IPS-18a (cell line): Measurements from ENCODE around the gene STXBP5L.
"Not testable (repeated sequence)": the region's sequence is repeated elsewhere in the genome, so short reads cannot be mapped to it uniquely, and the experiment has no call there.

Experiments used
- H3K27ac ChIP-seq: one replicate; pipeline ENCODE4 v1.5.1; 2013; ENCODE audit warnings: low read length
- H3K27me3 ChIP-seq: one replicate; pipeline ENCODE4 v1.6.1; 2013; ENCODE audit warnings: mild to moderate bottlenecking, low read length; ENCODE audit not compliant: control insufficient read depth, insufficient read depth
- H3K36me3 ChIP-seq: one replicate; pipeline ENCODE4 v1.6.1; 2013; ENCODE audit warnings: low read depth, low read length; ENCODE audit not compliant: control insufficient read depth
- H3K4me1 ChIP-seq: one replicate; pipeline ENCODE4 v1.6.1; 2013; ENCODE audit warnings: low read depth, low read length; ENCODE audit not compliant: control insufficient read depth
- H3K4me3 ChIP-seq: one replicate; pipeline ENCODE4 v1.5.1; 2013; ENCODE audit warnings: low read length
- H3K9ac ChIP-seq: one replicate; pipeline ENCODE4 v1.6.1; 2013; ENCODE audit warnings: mild to moderate bottlenecking, low read length, moderate library complexity
- H3K9me3 ChIP-seq: one replicate; pipeline ENCODE4 v1.6.1; 2013; ENCODE audit warnings: low read depth, low read length; ENCODE audit not compliant: control insufficient read depth

STXBP5L gene

DNA sequence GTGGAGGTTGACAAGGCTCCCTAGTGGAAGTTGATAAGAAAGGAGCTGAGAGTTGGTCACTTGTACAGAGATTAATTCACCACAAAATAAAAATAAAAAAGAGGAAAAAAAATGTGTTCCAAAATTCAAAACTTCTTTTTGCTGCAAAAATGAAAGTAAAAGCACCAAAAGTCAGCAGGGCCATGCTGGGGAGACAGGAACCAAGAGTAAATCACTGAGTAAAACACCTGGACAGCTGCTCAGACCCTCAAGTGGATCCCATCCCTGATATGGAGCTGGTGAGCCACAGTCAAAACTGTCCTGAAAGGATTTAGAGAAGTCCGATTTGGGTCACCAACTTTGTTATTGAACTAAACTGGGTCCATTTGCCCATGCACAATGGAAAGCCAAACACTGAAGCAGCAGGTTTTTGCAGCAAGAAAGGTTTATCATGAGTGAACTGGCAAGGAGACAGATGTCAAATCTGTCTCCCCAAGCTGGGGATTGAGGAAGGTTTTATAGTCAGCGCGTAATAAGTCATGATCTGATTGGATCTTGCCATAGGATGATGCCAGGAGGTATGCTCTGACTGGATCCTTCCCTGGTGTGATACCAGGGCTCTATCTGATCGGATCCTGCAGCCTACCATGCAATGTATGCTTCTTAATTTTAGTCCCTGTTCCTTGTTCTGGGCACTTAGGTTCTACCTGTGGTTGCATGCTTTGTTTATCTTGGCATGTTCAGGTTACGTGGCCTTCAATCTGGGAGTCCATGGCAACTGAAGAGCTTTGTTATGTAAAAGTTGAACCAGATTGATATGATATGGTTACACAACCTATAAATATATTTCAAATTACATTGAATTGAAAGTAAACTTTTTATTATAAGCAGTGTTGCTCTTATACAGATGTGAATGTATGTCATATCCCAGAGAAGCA is 324.6 kb downstream of the STXBP5L start:
- no peaks in the 10 kb centered on the region for H3K4me1 ChIP-seq
- no peak overlapping the region for H3K9ac ChIP-seq
- H3K27ac ChIP-seq: no peak overlapping the region
- no peaks in the 10 kb centered on the region for H3K36me3 ChIP-seq
- no peaks in the 10 kb centered on the region for H3K9me3 ChIP-seq
- no peaks in the 10 kb centered on the region for H3K27me3 ChIP-seq
- H3K4me3 ChIP-seq: no peak overlapping the region

DNA sequence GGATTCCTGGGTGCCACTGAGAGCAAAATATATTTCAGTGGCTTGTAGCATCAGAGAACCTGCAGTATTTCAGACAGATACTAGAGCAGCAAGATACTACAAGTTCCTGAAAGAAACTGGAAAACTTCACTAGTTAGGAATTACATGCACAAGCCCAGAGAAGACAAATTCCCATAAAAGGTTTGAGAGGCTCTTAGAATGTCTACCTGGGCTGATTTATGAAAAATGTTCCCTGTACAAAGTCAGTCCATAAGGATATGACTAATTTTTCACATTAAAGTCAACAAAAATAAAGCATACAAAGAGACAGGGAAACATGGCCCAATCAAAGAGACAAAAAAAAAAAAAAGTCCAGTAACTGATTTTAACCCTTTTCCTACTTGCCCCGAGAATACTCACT is 335.2 kb downstream of the STXBP5L start:
- no peak overlapping the region for H3K27ac ChIP-seq
- no peaks in the 10 kb centered on the region for H3K9me3 ChIP-seq
- no peaks in the 10 kb centered on the region for H3K4me1 ChIP-seq
- no peak overlapping the region for H3K9ac ChIP-seq
- H3K27me3 ChIP-seq: no peaks in the 10 kb centered on the region
- no peak overlapping the region for H3K4me3 ChIP-seq
- H3K36me3 ChIP-seq: no peaks in the 10 kb centered on the region

DNA sequence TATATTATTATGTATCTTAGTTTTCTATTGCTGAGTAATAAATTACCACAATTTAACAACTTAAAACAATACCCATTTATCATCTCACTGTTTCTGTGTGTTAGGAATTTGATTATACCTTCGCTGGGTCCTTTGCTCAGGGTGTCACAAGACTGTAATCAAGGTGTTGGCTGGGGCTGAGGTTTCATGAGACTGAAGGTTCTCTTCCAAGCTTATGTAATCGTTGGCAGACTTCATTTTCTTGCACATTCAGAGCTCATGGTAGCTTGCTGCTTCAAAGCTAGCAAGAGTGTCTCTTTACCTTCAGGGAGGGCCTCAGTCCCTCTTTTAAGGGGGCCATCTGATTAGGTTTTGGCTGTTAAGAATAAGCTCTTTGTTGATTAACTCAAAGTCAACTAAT is 344.7 kb downstream of the STXBP5L start:
- Histone ChIP-seq H3K4me3 (no peak overlapping the region), H3K27ac (no peak overlapping the region), H3K27me3 (no peaks in the 10 kb centered on the region), H3K36me3 (no peaks in the 10 kb centered on the region), H3K9ac (no peak overlapping the region), H3K4me1 (no peaks in the 10 kb centered on the region), H3K9me3 (no peaks in the 10 kb centered on the region)

DNA sequence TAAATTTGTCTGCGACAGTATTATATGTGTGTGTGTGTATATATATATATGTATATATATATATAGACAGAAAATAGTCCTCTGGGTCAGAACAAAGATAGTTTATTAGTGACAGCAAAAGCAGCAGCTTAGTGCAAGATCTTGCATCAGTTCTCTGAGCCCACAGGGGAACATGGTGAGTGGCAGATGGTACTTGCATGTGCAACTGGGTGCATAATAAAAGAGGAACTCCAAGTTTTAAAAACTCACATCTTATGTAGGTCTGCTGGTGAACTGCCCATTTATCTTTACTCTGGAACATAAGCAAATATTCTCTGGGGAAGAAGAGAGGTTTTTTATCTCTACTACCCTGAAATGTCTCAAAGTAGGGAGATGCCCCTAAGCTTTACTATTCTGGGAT is 361.4 kb downstream of the STXBP5L start:
- H3K4me3 ChIP-seq: no peak overlapping the region

DNA sequence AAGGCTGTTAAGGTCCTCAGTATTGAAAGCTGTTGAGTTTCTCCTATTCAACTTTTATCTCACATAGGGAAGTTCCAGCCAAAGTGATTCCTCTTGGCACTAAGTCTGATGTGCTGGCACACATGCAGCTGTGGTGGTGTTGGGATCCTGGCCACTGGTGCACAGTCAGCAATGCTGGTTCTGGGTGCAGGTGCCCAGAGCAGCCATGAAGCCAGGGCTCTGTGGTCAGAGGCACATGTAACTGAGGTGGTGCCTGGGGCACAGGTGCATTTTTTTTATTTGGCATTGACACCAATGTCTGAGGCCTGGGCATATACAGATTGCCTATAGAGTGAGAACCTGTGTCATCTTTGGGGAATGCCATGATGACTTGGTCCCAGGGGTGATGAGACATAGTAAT is 366.4 kb downstream of the STXBP5L start:
- Histone ChIP-seq H3K4me1 (no peaks in the 10 kb centered on the region), H3K27me3 (no peaks in the 10 kb centered on the region), H3K9me3 (no peaks in the 10 kb centered on the region), H3K9ac (no peak overlapping the region), H3K4me3 (no peak overlapping the region), H3K27ac (no peak overlapping the region), H3K36me3 (no peaks in the 10 kb centered on the region)

More for the DNA sequence above, 361.4 kb downstream of the STXBP5L start:
- Histone ChIP-seq H3K9me3 (no peaks in the 10 kb centered on the region), H3K27me3 (no peaks in the 10 kb centered on the region), H3K9ac (no peak overlapping the region), H3K27ac (no peak overlapping the region), H3K36me3 (no peaks in the 10 kb centered on the region), H3K4me1 (no peaks in the 10 kb centered on the region)

DNA sequence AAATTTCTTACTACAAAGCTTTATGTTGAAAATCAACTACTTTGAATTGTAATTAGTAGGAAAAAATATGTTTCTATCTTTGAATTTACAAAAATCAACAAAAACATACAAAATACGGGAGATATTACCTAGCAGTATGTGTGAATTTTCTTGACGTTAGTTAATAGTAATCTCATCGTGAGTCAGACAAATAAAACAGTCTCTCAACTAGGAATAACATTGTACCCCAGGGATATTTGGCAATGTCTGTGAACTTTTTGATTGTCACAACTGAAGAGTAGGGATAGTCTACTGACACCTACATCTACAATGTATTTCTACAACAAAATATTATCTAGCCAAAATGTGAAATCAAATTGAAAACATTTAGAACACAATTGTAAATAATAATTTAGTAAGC is 387.4 kb downstream of the STXBP5L start:
- Histone ChIP-seq H3K36me3 (no peaks in the 10 kb centered on the region), H3K9me3 (no peaks in the 10 kb centered on the region), H3K4me3 (no peak overlapping the region), H3K4me1 (no peaks in the 10 kb centered on the region), H3K27ac (no peak overlapping the region), H3K27me3 (no peaks in the 10 kb centered on the region), H3K9ac (no peak overlapping the region)

DNA sequence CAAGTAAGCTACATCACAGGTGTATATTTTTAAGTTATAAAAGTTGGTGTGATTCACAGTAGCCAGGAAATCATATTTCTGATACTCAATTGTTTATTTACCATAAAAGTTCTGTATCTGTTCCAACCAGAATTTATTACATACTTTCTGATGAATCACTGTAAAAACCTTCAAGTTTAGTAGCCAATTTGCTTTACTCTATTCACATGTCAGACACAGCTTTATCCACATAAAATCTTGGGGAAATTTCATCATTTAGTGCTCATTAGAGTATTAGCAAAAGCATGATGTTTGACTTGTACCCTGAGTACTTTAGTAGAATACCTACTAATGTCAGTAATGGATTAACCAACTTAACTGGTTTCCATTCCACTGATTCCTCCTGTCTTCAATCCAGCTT is 388.0 kb downstream of the STXBP5L start:
- Histone ChIP-seq H3K27ac (no peak overlapping the region), H3K9ac (no peak overlapping the region), H3K4me3 (no peak overlapping the region), H3K36me3 (no peaks in the 10 kb centered on the region), H3K9me3 (no peaks in the 10 kb centered on the region), H3K27me3 (no peaks in the 10 kb centered on the region), H3K4me1 (no peaks in the 10 kb centered on the region)

DNA sequence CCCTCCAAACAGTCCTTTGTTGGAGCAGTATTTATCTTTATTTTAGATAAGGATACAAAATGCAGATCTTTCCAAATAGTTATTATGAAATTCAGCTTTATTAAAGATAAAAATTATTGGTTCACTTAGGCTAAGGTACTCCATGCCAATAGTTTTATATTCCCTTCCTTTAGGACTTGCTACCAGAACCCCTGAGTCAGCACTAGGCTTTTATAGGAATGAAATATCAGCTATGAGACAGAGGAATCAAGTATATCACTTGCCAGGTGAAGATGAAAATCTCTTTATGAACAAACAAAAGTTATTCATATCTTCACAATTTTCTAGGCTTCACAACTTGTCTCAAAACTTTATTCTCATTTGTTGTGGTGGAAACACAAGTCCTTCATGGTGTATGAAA is 416.3 kb downstream of the STXBP5L start:
- no peak overlapping the region for H3K9ac ChIP-seq
- H3K4me1 ChIP-seq: no peaks in the 10 kb centered on the region
- no peaks in the 10 kb centered on the region for H3K27me3 ChIP-seq
- H3K9me3 ChIP-seq: no peaks in the 10 kb centered on the region
- H3K4me3 ChIP-seq: no peak overlapping the region
- no peak overlapping the region for H3K27ac ChIP-seq
- H3K36me3 ChIP-seq: no peaks in the 10 kb centered on the region

DNA sequence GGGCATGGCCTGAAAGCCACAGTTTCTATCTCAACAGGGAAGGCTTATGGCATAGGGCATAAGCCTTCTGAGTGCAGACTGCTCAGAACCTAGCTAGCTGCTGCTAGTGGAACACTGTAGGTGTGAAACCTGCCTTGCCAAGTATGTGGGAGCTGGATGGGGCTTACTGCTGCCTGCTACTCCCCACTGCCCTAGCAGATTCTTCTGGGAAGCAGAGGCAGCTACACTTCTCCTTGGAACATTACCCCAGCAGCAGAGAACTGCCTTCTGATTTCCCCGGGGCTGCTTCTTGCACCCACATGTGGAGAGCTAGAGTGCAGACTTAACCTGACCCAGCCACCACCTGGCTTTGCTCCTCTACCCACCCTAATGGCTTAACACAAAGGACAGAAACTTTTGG is 422.1 kb downstream of the STXBP5L start:
- no peaks in the 10 kb centered on the region for H3K36me3 ChIP-seq
- no peaks in the 10 kb centered on the region for H3K4me1 ChIP-seq
- no peaks in the 10 kb centered on the region for H3K9me3 ChIP-seq
- no peak overlapping the region for H3K9ac ChIP-seq
- no peak overlapping the region for H3K4me3 ChIP-seq
- no peaks in the 10 kb centered on the region for H3K27me3 ChIP-seq
- no peak overlapping the region for H3K27ac ChIP-seq

DNA sequence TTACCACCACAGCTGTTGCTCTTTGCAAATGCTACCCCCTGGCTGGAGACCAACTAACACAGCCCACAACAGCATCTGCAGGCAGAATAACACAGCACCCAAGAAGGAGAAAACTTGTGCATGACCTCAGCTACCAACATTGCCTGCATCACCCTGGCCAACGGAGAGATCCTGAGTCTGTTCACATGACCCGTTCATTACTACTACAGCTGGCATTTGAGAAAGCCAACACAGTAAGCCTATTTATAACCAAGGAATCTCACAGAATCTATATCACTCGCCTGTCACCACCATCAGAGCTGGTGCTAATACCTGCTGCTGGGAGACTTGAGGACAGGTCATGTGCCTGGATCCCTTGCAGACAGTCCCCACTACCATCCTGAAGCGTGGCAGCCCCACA is 422.6 kb downstream of the STXBP5L start:
- H3K9me3 ChIP-seq: no peaks in the 10 kb centered on the region
- no peak overlapping the region for H3K9ac ChIP-seq
- H3K4me3 ChIP-seq: no peak overlapping the region
- H3K4me1 ChIP-seq: no peaks in the 10 kb centered on the region
- H3K36me3 ChIP-seq: no peaks in the 10 kb centered on the region
- no peaks in the 10 kb centered on the region for H3K27me3 ChIP-seq
- H3K27ac ChIP-seq: no peak overlapping the region

DNA sequence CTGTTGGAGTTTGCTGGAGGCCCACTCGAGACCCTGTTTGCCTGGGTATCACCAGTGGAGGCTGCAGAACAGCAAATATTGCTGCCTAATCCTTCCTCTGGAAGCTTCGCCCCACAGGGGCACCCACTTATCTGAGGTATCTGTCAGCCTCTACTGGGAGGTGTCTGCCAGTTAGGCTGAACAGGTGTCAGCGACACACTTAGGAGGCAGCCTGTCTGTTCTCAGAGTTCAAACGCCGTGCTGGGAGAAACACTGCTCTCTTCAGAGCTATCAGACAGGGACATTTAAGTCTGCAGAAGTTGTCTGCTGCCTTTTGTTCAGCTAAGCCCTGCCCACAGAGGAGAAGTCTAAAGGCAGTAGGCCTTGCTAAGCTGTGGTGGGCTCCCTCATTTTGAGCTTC is 448.0 kb downstream of the STXBP5L start:
- H3K27ac ChIP-seq, H3K9ac ChIP-seq, H3K9me3 ChIP-seq, H3K27me3 ChIP-seq, H3K4me3 ChIP-seq, H3K4me1 ChIP-seq, H3K36me3 ChIP-seq: not testable (repeated sequence)

DNA sequence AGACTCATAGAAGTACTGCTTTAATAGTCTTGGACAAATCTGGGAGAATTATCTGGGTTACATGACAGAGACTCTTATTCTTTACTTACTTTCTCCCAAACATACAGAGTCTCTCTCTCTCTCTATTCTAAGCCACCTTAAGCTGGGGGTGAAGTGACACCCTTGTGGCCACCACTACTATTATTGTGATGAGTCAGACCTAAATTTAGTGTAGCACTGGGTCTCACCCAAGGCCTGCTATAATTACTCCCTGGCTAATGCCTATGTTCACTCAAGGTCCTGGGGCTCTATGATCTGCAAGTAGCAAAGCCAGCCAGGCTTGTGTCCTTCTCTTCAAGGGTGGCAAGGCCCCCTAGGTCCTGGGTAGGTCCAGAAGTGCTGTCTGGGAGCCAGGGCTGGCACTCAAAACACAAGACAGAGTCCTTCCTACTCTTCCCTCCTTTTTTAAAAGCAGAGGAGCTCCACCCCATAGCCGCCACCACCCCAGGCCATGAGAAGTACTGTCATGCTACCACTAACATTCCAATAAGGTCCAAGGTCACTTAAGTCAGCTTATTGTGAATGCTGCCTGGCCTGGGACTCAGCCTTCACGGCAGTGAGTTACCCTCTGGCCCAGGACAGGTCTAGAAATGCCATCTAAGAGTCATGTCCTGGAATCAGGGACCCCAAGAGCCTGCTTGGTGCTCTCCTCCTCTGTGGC is 454.2 kb downstream of the STXBP5L start:
- Histone ChIP-seq H3K27me3 (no peaks in the 10 kb centered on the region), H3K9me3 (no peaks in the 10 kb centered on the region), H3K4me1 (no peaks in the 10 kb centered on the region), H3K4me3 (no peak overlapping the region), H3K27ac (no peak overlapping the region), H3K9ac (no peak overlapping the region), H3K36me3 (no peaks in the 10 kb centered on the region)
